NCI-H1930 (cell line): ENCODE data around the gene SOX6.
"Not testable (repeated sequence)": the region's sequence is repeated elsewhere in the genome, so short reads cannot be mapped to it uniquely, and the experiment has no call there.

Source experiments
- DNase-seq, 2 experiments: peaks; one replicate each; lab custom pipeline; 2025; lab: John Stamatoyannopoulos, UW

Gene SOX6

GRCh38 chr11:16148301-16148931 is 207.9 kb downstream of the SOX6 start:
- DNase-seq, result peak; percentile 67 to 81

GRCh38 chr11:16146980-16147379 is 209.4 kb downstream of the SOX6 start:
- DNase-seq, result not testable (repeated sequence)

GRCh38 chr11:16141614-16142013 is 214.7 kb downstream of the SOX6 start:
- DNase-seq, result not testable (repeated sequence)

- not testable (repeated sequence) for DNase-seq
Observed at GRCh38 chr11:16141162-16141561, 215.2 kb downstream of the SOX6 start.

- DNase-seq, result no peak
Observed at GRCh38 chr11:16136792-16137390, 219.5 kb downstream of the SOX6 start.

GRCh38 chr11:16133867-16134266 is 222.5 kb downstream of the SOX6 start:
- DNase-seq, result no peak

GRCh38 chr11:16127732-16128131 is 228.6 kb downstream of the SOX6 start:
- peak in 1 of 2 experiments; percentile 35 for DNase-seq

GRCh38 chr11:16126362-16126761 is 230.0 kb downstream of the SOX6 start:
- peak; percentile 84 to 86 for DNase-seq

- DNase-seq, result no peak
Observed at GRCh38 chr11:16125796-16126195, 230.6 kb downstream of the SOX6 start.

GRCh38 chr11:16124390-16124789 is 232.0 kb downstream of the SOX6 start:
- no peak for DNase-seq

- no peak for DNase-seq
Observed at GRCh38 chr11:16121853-16122252, 234.5 kb downstream of the SOX6 start.

GRCh38 chr11:16120008-16120407 is 236.3 kb downstream of the SOX6 start:
- DNase-seq, result no peak

GRCh38 chr11:16117989-16118756 is 238.2 kb downstream of the SOX6 start:
- no peak for DNase-seq

- no peak for DNase-seq
Observed at GRCh38 chr11:16114978-16115871, 241.1 kb downstream of the SOX6 start.

GRCh38 chr11:16114431-16114830 is 241.9 kb downstream of the SOX6 start:
- DNase-seq, result no peak

GRCh38 chr11:16111690-16112089 is 244.7 kb downstream of the SOX6 start:
- no peak for DNase-seq

GRCh38 chr11:16110886-16111285 is 245.5 kb downstream of the SOX6 start:
- no peak for DNase-seq

GRCh38 chr11:16099343-16099900 is 256.9 kb downstream of the SOX6 start:
- DNase-seq, result no peak

- peak; percentile 18 to 58 for DNase-seq
Observed at GRCh38 chr11:16098526-16099205, 257.7 kb downstream of the SOX6 start.

GRCh38 chr11:16097543-16097942 is 258.8 kb downstream of the SOX6 start:
- peak; percentile 84 to 91 for DNase-seq

GRCh38 chr11:16096336-16096735 is 260.0 kb downstream of the SOX6 start:
- DNase-seq, result no peak
